ENCODE data around the gene AMTN. TPM values are rescaled to one million over a fixed set of nuclear protein-coding genes. Genes with fewer than 3 reads are reported as not detected.
"Not testable (repeated sequence)": the region's sequence is repeated elsewhere in the genome, so short reads cannot be mapped to it uniquely, and the experiment has no call there.

Gene AMTN
- total and polyA plus RNA-seq, 4 donors, result not detected

DNA sequence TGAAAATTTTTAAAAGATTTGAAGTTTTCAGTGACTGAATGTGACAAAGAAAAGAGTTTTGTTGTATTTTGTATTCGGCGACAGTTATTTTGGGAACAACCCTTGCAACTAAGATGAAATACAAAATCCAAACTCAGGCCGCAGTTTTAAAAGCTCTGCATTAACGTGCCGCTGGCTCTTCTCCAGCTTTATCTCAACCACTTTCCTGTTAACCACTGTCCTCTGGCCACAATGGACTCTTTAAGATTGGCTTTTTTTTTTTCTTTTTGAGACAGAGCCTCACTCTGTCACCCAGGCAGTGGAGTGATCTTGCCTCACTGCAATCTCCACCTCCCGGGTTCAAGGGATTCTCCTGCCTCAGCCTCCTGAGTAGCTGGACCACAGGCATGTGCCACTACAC, 22.1 kb upstream of the AMTN start (continued):
- TF ChIP-seq, protein P1, sequence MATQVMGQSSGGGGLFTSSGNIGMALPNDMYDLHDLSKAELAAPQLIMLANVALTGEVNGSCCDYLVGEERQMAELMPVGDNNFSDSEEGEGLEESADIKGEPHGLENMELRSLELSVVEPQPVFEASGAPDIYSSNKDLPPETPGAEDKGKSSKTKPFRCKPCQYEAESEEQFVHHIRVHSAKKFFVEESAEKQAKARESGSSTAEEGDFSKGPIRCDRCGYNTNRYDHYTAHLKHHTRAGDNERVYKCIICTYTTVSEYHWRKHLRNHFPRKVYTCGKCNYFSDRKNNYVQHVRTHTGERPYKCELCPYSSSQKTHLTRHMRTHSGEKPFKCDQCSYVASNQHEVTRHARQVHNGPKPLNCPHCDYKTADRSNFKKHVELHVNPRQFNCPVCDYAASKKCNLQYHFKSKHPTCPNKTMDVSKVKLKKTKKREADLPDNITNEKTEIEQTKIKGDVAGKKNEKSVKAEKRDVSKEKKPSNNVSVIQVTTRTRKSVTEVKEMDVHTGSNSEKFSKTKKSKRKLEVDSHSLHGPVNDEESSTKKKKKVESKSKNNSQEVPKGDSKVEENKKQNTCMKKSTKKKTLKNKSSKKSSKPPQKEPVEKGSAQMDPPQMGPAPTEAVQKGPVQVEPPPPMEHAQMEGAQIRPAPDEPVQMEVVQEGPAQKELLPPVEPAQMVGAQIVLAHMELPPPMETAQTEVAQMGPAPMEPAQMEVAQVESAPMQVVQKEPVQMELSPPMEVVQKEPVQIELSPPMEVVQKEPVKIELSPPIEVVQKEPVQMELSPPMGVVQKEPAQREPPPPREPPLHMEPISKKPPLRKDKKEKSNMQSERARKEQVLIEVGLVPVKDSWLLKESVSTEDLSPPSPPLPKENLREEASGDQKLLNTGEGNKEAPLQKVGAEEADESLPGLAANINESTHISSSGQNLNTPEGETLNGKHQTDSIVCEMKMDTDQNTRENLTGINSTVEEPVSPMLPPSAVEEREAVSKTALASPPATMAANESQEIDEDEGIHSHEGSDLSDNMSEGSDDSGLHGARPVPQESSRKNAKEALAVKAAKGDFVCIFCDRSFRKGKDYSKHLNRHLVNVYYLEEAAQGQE (IDR thresholded peaks at IDR 0.05), result no peak

DNA sequence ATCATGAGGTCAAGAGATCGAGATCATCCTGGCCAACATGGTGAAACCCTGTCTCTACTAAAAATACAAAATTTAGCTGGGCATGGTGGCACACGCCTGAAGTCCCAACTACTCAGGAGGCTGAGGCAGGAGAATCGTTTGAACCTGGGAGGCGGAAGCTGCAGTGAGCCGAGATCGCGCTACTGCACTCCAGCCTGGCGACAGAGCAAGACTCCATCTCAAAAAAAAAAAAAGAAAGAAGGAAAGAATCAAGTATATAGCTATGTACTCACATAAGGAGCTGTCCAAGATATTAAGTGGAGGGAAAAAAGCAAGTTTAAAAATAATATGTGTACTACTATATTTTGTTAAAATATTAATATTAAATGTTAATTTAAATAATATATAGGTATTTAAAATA, 16.5 kb upstream of the AMTN start:
- not testable (repeated sequence) for H3K9ac ChIP-seq (ENCODE audit: low read depth in 1 of 2, low read length in 2 of 2); DNase-seq (ENCODE audit: low spot score); H3K4me1 ChIP-seq (ENCODE audit: control insufficient read depth in 4 of 4, insufficient read depth in 4 of 4, low read length in 3 of 4); H3K27me3 ChIP-seq (ENCODE audit: control insufficient read depth in 4 of 4, insufficient read depth in 4 of 4, low read length in 3 of 4); H3K27ac ChIP-seq (ENCODE audit: low read depth in 1 of 2, low read length in 2 of 2); H3K4me3 ChIP-seq (ENCODE audit: low read depth in 1 of 3, low read length in 3 of 3); H3K36me3 ChIP-seq (ENCODE audit: control insufficient read depth in 4 of 4, insufficient read depth in 3 of 4, low read depth in 1 of 4, low read length in 3 of 4); H3K9me3 ChIP-seq (ENCODE audit: control insufficient read depth in 4 of 4, low read length in 3 of 4)
- 92% methylated on average over 8 of the region's 8 CpGs for WGBS

DNA sequence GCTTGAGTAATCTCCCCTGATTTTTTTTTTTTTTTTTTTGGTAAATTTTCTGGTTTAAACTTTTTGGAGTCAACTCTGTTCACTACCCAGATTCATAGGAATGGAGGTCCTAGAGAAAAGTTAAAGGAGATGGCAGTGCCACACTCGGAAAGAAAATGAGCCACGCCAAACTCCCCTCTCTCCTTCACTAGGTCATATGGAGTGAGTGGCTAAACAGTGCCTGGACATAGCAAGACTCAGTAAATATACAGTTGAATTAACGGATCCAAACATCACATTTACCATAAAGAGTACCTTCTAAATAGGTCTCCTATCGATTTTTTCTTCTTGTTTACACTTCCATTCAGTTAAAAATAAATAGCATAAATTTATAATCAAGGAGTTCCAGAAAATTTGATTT, 13.6 kb upstream of the AMTN start:
- TF ChIP-seq, protein P2, sequence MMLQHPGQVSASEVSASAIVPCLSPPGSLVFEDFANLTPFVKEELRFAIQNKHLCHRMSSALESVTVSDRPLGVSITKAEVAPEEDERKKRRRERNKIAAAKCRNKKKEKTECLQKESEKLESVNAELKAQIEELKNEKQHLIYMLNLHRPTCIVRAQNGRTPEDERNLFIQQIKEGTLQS (IDR thresholded peaks at IDR 0.05), result no peak
- no peak for TF ChIP-seq FOXA1 (IDR thresholded peaks at IDR 0.05)
- TF ChIP-seq RAD21 (IDR thresholded peaks at IDR 0.05), result no peak
- TF ChIP-seq JUND (IDR thresholded peaks at IDR 0.05), result no peak
- no peak for TF ChIP-seq EGR1 (IDR thresholded peaks at IDR 0.05; ENCODE audit: low read depth in 2 of 2)
- no peak for TF ChIP-seq RXRA (IDR thresholded peaks at IDR 0.05)
- no peak for TF ChIP-seq GABPA (IDR thresholded peaks at IDR 0.05 in 1 of 2, conservative IDR thresholded peaks at IDR 0.05 in 1 of 2)
- no peak for TF ChIP-seq NR2F2 (IDR thresholded peaks at IDR 0.05)

DNA sequence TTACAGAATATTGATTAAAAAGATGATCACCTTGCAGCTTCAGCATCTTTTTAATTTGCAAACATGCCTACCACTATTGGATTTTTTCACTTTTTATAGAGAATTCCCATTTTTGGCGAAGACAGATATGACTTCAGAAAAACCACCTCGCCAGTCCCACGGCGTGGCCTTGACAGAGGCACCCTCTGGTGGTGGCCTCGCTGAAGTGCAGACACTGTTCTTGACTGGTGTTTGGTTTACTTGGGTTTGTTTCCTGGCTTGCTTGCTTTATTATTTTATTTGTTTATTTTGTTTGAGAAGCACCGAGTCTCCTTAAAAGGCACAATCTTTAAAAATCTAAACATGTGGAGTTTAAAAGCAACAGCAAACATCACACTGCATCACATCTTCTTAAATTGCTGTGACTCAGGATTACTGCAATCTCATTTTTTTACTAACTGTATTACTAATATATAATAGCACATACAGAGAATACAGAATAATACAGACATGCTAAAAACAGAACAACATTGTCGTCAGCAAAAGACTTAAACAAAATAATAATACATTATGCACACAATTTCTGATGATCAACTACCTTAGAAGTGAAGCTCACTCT, 13.1 kb upstream of the AMTN start:
- WGBS, result 1% methylated on average over 7 of the region's 7 CpGs
- H3K4me3 ChIP-seq (ENCODE audit: low read depth in 1 of 3, low read length in 3 of 3), result no peak overlapping the region
- no peaks in the 10 kb centered on the region for H3K4me1 ChIP-seq (ENCODE audit: control insufficient read depth in 4 of 4, insufficient read depth in 4 of 4, low read length in 3 of 4)
- peak; percentile 50 for DNase-seq (ENCODE audit: low spot score)
- H3K36me3 ChIP-seq (ENCODE audit: control insufficient read depth in 4 of 4, insufficient read depth in 3 of 4, low read depth in 1 of 4, low read length in 3 of 4), result no peaks in the 10 kb centered on the region
- no peak overlapping the region for H3K27ac ChIP-seq (ENCODE audit: low read depth in 1 of 2, low read length in 2 of 2)
- TF ChIP-seq HNF4G (IDR thresholded peaks at IDR 0.05), result no peak
- TF ChIP-seq, protein P1 (IDR thresholded peaks at IDR 0.05), result no peak
- TF ChIP-seq, protein P3, sequence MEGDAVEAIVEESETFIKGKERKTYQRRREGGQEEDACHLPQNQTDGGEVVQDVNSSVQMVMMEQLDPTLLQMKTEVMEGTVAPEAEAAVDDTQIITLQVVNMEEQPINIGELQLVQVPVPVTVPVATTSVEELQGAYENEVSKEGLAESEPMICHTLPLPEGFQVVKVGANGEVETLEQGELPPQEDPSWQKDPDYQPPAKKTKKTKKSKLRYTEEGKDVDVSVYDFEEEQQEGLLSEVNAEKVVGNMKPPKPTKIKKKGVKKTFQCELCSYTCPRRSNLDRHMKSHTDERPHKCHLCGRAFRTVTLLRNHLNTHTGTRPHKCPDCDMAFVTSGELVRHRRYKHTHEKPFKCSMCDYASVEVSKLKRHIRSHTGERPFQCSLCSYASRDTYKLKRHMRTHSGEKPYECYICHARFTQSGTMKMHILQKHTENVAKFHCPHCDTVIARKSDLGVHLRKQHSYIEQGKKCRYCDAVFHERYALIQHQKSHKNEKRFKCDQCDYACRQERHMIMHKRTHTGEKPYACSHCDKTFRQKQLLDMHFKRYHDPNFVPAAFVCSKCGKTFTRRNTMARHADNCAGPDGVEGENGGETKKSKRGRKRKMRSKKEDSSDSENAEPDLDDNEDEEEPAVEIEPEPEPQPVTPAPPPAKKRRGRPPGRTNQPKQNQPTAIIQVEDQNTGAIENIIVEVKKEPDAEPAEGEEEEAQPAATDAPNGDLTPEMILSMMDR (IDR thresholded peaks at IDR 0.05; ENCODE audit: low read depth, low read length, missing input control), result peak; percentile 90
- TF ChIP-seq, protein P4, sequence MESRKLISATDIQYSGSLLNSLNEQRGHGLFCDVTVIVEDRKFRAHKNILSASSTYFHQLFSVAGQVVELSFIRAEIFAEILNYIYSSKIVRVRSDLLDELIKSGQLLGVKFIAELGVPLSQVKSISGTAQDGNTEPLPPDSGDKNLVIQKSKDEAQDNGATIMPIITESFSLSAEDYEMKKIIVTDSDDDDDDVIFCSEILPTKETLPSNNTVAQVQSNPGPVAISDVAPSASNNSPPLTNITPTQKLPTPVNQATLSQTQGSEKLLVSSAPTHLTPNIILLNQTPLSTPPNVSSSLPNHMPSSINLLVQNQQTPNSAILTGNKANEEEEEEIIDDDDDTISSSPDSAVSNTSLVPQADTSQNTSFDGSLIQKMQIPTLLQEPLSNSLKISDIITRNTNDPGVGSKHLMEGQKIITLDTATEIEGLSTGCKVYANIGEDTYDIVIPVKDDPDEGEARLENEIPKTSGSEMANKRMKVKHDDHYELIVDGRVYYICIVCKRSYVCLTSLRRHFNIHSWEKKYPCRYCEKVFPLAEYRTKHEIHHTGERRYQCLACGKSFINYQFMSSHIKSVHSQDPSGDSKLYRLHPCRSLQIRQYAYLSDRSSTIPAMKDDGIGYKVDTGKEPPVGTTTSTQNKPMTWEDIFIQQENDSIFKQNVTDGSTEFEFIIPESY (IDR thresholded peaks at IDR 0.05), result no peak
- no peak for TF ChIP-seq JUND (IDR thresholded peaks at IDR 0.05)
- no peak for TF ChIP-seq EGR1 (IDR thresholded peaks at IDR 0.05; ENCODE audit: low read depth in 2 of 2)
- TF ChIP-seq, protein P5, sequence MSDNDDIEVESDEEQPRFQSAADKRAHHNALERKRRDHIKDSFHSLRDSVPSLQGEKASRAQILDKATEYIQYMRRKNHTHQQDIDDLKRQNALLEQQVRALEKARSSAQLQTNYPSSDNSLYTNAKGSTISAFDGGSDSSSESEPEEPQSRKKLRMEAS (IDR thresholded peaks at IDR 0.05), result no peak
- TF ChIP-seq RAD21 (IDR thresholded peaks at IDR 0.05), result peak; percentile 95
- TF ChIP-seq FOXA1 (IDR thresholded peaks at IDR 0.05), result no peak
- H3K9ac ChIP-seq (ENCODE audit: low read depth in 1 of 2, low read length in 2 of 2), result peak overlapping the region in 1 of 2 donors; percentile 25
- peaks cover 0 to 2% (median 0%) of the 10 kb centered on the region in 4 donors for H3K27me3 ChIP-seq (ENCODE audit: control insufficient read depth in 4 of 4, insufficient read depth in 4 of 4, low read length in 3 of 4)
- no peaks in the 10 kb centered on the region for H3K9me3 ChIP-seq (ENCODE audit: control insufficient read depth in 4 of 4, low read length in 3 of 4)

More for the DNA sequence above, 13.6 kb upstream of the AMTN start:
- no peaks in the 10 kb centered on the region for H3K9me3 ChIP-seq (ENCODE audit: control insufficient read depth in 4 of 4, low read length in 3 of 4)
- 38% methylated on average over 4 of the region's 4 CpGs for WGBS
- H3K27ac ChIP-seq (ENCODE audit: low read depth in 1 of 2, low read length in 2 of 2), result no peak overlapping the region
- H3K4me3 ChIP-seq (ENCODE audit: low read depth in 1 of 3, low read length in 3 of 3), result no peak overlapping the region
- H3K36me3 ChIP-seq (ENCODE audit: control insufficient read depth in 4 of 4, insufficient read depth in 3 of 4, low read depth in 1 of 4, low read length in 3 of 4), result no peaks in the 10 kb centered on the region
- peak overlapping the region in 1 of 2 donors; percentile 25 for H3K9ac ChIP-seq (ENCODE audit: low read depth in 1 of 2, low read length in 2 of 2)
- no peaks in the 10 kb centered on the region for H3K4me1 ChIP-seq (ENCODE audit: control insufficient read depth in 4 of 4, insufficient read depth in 4 of 4, low read length in 3 of 4)
- no peak for DNase-seq (ENCODE audit: low spot score)
- peaks cover 0 to 2% (median 0%) of the 10 kb centered on the region in 4 donors for H3K27me3 ChIP-seq (ENCODE audit: control insufficient read depth in 4 of 4, insufficient read depth in 4 of 4, low read length in 3 of 4)
